ELF-1 (cell line): ENCODE results near the gene GGA1.

Source experiments
- DNase-seq: peaks from one replicate; pipeline ENCODE4 v3.0.0-alpha.2; 2016; ENCODE audit warnings: low read depth, low spot score

The GGA1 gene

DNA sequence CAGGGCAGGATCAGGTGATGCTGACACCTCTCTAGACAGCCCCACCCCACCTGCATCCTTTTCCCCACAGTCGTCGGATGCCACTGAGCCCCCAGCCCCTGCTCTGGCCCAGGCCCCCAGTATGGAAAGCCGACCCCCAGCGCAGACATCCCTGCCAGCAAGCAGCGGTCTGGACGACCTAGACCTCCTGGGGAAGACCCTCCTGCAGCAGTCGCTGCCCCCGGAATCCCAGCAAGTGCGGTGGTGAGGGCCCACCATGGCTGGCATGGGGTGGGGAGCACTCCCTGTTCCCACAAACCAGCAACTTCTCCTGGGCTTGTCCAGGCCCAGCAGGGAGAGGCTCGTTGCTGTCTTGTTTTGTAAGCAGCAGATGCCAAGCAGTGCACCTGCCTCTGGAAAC, 21.3 kb downstream of the GGA1 start:
- no peak for DNase-seq

DNA sequence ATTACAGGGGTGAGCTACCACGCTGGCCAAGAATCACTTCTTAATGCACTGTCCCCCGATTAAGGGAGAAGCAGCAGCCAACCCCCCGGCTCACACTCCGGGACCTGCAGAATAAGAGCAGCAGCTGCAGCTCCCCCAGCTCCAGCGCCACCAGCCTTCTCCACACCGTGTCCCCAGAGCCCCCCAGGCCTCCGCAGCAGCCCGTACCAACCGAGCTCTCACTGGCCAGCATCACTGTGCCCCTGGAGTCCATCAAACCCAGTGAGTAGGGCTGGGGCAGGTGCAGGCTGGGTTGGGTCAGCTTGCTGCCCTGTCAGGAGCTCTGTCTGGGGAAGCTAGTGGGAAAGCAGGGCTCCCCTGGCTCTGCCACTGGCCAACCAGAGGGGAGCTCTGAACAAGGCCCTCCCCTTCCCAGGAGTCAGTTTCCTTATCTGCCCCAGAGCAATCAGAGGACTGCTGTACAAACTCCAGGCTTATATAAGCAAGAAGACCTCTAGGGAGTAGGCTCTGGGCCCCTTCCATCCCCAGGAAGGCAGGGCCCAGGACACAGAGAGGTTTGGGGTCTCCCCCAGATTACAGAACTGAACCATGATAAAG, 22.3 kb downstream of the GGA1 start:
- no peak for DNase-seq

DNA sequence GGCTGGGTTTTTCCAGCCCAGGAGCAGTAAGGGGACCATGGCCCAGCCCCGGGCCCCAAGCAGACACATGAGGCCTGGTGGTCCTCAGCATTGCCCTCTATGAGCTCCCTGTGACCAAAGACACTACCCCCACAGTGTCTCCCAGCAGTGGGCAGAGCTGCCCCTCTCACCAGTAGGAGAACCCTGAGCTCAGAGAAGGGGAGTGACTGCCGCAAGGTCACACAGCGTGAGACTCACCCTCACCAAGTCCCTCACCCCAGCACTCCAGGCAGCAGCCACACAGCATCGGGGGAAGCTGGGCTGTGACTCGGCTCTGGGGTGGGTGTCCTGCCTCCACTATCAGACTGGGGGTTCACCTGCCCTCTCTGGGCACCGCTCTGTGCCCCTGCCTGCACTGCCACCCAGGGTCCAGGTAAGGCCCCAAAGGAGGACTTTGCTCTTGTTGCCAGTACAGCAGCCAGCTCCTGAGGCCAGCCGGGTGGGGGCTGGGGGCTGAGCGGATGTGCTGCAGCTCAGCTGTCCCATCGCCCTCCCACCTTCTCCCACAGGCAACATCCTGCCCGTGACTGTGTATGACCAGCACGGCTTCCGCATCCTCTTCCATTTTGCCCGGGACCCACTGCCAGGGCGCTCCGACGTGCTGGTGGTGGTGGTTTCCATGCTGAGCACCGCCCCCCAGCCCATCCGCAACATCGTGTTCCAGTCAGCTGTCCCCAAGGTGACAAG, 23.0 kb downstream of the GGA1 start:
- no peak for DNase-seq

DNA sequence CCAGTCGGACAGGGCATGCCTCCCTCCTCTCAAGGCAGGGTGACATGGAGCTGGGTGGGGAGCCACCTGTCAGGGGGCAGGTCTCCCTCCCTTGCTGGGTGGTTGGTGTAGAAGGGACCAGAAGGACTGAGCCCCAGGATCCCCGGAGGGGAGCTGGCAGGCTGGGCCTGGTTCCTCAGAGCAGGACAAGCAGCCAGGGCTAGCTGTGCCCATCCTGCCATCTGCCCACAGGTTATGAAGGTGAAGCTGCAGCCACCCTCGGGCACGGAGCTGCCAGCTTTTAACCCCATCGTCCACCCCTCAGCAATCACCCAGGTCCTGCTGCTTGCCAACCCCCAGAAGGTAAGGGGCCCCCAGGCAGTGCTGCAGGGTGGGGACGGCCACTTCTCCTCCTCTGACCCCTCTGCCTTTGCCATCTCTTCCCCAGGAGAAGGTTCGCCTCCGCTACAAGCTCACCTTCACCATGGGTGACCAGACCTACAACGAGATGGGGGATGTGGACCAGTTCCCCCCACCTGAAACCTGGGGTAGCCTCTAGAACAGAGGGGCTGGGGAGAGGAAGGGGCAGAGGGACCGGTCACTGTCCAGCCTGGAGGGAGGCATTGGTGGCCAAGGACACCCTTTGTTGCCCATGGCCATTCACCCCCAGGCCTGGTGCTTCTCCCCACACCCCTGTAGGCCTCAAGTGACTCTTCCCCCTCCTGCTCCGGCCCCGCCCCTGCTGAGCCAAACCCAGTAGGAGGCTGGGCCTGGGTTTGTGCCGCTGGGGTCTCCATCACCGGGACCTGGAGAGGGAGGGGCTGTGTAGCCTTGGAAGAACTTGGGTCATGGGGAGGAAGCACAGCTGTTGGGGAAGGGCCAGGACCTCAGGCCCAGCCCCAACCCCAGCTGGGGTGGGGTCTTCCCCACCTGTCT, 23.8 kb downstream of the GGA1 start:
- DNase-seq = no peak

DNA sequence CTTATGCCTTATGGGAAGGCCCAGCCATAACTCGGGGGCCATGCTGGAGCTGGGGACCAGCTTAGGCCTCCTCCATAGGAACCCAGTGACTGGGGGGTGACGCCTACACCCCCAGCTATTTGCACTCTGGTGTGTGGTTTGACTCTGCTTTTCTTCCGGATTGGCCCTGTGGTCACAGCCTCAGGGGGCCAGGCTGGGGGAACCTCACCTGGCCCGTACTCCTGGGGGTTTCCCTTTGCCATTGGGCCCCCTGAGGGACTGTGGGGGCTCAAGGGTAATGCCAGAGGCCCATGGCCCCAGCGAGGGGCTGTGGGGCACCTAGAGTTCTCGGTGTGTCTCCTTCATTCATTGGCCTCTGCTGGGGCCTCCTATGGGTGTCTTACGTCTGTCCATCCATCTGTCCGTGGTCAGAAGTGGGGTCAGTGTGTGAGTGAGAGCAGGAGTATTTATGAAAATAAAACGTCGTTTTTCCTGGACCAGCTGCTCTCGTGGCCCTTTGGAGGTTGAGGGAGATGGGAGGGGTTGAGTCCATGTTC, 24.5 kb downstream of the GGA1 start:
- DNase-seq = no peak

DNA sequence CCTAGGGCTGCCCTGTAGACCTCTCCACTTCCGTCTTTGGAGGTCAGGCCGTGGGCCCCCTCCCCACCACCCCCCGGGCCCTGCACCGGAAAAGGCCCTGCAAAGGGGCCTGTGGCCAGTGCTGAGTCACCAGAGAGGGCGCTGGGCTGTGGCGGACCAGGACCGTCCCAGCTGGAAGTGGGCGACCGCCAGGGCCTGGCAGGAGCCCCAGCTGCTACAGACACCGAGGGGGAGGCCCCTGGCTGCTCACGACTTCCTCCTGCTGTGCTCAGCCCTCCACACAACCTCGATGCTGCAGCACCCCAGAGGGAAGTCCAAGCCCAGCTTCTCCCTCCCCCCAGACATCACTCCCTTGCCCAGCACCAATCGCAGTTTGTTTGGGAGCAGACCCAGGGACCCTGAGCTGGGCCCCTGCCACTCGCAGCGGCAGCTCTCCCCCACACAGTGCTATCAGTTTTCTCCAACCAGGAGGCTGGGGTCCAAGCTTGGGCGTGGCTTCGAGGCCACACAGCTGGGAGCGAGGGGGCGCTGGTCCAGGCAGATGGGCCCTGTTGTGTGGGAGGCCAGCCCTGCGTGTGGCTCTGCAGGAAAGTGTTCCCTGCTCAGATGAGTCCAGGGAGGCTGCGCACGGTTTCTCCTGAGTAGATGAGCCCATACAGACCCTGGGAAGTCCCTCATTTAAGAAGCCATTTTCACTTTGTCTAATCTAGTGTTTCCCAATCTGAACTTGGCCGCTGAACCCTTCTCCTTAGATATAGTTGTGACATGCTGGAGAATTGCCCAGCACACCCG, 25.2 kb downstream of the GGA1 start:
- DNase-seq = peak; percentile 71

DNA sequence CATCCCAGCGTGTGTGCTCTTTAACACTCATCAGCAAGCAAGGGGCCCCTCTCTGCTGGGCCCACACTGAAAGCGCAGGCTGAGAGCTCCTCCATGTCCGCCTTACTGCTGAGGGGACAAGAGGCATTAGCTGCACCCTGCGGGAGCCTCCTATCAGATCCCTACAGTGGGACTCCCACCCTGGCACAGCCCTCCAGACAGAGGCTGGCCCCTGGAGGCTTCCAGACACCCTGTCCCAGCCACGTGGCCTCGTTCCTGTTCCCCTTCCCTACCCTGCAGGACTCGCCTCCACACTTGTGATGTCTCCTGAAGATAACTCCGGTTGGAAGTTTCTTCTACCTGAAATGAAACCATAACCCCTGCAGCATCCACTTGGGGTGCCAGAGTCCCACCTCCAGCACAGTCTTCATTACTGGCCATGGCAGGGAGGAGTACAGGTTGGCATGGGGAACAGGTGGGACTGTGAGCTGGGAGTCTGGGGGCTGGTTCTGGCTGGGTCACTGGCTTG, 25.8 kb downstream of the GGA1 start:
- DNase-seq = no peak

DNA sequence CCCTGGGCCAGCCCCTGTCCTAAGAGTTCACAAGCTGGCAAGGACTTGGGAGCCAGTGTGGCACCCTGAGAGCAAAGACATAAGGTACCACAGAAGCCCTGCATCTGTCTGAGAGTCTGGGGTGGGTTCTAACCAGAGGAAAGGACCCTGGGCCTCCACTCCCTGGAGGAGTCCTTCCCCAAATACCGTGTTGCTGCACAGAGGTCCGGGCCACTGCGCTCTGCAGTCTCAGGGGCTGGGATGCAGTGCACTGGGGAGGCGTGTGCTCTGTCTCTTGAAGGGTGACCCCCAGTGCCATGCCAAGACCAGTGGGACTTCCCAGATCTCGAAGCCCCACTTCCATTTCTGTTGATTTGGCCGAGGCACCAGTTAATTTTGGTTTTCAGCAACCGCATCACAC, 26.5 kb downstream of the GGA1 start:
- DNase-seq = no peak

DNA sequence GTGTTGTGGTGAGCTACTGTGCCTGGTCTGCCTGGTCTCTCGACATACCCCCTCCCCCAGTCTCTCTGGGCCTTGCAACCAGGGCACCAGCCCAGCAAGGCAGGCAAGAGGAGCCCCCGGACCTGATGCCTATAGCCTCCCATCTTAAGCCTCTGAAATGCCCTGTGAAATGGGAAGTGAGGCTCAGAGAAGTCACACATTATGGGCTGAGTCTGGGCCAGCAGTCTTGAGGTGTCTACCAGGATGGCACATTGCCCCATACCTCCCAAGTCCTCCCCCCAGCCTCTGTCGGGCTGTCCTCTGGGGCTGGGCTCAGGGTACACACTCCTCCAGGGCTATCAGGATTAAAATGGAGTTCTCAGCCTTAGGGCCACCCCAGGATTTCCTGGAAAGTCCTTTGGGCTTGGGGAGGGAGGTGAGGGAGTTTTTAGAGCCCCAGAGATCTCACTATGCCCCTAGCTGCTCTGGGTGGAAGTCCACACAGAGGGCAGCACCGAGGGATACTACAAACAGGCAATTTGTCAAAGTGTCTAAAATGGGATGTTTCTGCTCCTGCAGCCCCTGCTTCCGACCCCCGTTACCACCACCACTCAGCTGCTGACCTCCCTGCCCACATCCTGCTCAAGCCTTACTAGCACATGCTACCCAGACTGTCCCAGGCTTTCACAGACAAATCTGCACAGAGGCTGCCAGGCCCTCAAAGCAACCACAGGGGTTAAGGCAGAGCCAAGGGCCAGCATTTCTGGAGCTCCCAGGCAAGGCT, 27.7 kb downstream of the GGA1 start:
- DNase-seq = peak; percentile 64

DNA sequence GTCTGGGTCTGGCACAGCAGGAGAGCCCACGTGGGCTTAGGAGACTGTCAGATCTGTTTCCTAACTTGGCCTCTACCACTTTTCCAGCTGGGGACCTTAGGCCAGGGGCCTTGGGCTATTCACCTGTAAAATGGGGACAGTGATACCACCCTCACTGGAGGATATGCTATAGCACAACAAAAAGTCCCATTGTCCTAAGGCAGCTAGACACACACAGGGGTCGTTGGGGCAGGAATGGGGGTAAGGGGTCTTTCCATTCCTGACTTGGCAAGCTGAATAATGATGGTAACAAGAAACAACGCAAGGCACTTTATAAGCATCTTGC, 28.3 kb downstream of the GGA1 start:
- no peak for DNase-seq

DNA sequence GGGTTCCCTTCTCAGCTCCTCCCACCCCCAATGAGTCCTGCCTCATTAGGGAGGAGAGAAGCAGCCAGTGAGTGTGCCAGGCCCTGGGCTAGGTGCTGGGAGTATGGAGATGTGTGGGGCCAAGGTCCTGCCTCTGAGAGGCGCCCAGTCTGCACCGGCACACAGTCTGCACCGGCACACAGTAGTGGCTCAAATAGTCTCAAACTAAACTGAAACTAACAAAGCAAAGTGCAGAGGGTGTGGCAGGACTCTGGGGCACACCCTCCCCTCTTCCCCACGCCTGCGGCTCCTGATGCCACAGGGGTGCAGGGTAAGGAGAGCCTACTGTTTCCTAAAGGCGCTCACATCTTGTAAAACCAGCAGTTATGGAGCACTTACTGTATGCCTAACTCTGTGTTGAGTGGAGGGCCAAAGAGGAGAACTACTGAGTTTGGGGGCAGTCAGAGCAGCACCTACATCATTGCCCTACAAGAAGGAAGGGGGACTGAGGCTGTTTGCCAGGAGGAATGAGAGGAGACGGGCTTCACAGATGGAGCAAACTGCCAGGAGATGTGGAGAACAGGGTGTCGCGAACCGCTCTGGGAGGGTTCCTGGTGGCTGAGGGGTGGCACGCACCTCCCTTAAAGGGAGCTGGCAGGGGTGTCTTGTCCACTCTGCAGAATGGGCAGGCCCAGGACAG, 29.9 kb downstream of the GGA1 start:
- no peak for DNase-seq

DNA sequence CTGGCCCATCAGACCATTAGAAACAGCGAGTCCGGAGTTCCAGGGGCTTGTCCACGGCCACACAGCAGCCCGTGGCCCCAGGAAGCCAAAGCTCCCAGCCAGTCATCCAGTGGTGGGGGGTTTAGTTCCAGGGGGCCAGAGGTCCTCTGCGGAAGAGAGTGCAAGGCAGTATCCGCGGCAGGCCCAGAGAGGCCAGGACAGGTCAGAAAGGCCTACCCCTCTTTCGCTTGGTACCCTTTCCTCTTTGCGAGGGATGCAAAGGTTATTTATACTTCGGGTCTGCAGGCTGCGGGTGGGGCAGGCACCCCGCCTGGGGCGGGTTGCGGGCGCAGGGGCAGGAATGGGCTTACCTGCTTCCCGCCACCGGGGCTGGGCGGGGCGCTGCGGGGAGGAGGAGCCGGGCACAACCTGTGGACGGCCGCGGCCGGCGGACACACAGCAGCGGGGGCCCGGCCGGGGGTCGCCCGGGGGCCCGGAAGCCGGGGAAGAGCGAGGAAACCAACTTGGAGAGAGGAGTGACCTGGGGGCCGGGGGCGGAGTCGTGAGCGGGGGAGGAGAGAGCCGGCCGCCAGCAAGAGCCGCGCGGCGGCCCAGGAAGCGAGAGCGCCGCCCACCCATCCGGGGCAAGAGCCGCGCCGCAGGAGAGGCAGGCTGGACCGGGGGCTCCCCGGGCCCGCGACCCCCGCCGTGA, 30.6 kb downstream of the GGA1 start, which contains the start of gene SH3BP1:
SH3BP1 (plus strand) TSS at position 600 of the 691 bp plus-strand sequence. CDS start 119 bp downstream, outside the sequence.
- peak; percentile 88 for DNase-seq

DNA sequence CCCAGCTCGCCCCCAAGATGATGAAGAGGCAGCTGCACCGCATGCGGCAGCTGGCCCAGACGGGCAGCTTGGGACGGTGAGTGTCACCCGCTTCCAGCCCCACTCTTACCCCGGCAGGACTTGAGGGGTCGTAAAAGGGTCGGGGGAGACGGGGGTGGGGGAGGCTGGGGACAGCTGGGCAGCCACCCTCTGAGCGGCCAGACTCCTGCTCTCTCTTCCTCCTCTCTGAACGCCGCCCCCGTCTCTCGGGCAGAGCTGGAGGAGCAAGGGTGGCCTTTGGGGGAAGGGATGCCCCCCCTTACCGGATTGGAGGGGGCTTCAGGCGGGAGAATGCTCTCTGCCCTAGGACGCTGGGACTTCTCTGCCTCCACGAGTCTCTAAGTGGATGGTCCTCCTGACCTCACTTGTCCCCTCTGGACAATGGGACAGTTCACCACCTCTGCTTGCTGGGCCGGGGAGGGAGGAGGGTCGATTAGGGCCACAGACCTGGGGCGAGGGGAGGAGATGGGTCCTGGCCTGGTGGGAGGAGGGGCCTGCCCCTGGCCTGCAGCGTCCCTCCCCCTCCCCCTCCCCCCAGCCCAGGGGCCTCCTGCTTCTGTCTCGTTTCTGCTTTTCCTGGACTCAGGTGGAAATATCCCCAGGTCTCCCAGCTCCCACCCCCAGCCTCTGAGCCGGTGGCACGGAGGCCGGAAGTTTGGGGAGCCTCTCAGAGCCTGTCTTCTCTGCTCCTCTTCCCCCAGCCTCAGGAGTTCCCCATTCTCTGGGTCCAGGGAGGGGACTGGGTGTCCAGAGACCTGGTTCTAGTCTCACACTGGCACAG, 31.3 kb downstream of the GGA1 start:
- peak; percentile 56 for DNase-seq

DNA sequence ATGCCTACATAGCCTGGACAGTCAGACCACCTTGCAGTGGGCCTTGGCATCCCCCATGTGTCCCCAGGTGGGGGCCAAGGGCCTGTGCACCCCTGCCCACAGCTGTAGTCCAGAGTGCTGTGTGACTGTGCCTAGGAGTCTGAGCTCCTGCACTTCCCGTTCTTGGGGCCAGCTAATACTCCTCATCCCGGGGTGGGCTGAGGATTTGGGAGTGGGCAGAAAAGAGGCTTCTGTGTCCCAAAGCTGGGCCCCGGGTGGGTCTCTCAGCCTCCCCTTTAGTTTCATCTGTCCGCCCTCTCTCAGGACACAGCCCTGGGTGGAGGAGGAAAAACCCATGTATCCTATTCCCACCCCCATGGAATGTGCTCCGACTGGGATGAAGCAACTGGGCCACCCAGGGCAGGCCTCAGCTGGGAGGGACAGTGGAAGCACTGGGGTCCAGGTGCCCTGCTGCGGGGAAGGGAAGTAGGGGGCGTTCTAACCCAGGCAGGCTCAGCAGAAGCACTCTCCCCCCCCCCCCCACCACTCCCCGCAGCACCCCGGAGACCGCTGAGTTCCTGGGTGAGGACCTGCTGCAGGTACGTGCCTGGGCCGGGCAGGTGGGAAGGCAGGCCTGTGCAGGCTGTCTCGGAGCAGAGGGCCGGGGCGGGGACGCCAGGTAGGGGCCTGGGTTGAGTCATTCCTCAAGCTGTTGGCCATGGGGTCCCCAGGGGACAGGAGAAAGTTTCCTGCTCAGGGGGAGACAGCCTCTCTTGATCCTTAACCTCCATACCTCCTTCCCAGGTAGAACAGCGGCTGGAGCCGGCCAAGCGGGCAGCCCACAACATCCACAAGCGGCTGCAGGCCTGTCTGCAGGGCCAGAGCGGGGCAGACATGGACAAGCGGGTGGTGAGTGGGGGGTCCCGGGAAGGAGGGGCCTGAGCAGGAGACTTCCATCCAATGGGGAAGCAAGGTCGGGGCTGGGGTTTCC, 32.2 kb downstream of the GGA1 start:
- no peak for DNase-seq

DNA sequence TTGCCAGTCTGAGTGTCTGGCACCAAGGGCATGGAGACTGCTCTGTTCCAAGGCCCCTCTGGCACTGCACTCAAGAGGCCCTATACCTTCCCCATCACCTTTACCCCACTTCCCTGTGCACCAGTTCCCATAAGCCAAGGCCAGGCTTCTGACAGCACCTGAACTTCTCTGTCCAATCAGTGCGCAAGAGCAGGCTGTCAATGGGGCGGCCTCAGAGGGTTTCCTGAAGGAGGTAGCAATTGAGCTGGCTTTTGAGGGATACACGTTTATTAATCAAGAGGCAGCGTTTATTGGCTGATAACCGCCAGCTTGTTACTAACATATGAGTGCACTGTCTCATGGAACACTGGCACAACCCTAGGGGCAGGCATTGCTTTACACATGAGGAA, 32.9 kb downstream of the GGA1 start:
- no peak for DNase-seq

DNA sequence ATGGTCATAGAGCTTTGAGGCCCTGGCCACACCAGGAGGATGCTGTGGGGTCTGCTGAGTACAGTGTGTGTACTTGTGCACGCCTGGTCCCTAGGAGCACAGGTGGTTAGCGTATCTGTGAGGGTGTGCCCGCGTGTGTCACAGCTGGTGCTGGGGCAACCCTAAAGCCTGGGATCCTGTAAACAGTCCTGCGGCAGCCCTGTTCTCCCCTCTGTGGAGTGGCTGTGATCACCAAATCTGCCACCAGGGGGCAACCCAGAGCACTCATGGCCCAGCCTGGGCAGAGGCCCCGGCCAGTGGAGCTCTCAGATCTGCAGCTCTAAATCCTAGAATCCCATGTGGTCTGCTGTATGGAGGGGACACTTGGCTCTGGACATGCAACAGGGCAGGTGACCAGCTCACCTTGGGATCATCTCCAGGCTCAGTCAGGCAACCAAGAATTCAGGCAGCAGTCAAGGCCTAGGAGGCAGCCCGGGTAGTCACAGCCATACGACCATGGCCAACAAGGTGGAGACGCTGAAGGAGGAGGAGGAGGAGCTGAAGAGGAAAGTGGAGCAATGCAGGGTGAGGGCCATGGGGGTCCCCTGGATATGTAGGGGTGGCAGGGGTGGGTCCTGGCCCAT, 34.7 kb downstream of the GGA1 start:
- DNase-seq = peak; percentile 88

DNA sequence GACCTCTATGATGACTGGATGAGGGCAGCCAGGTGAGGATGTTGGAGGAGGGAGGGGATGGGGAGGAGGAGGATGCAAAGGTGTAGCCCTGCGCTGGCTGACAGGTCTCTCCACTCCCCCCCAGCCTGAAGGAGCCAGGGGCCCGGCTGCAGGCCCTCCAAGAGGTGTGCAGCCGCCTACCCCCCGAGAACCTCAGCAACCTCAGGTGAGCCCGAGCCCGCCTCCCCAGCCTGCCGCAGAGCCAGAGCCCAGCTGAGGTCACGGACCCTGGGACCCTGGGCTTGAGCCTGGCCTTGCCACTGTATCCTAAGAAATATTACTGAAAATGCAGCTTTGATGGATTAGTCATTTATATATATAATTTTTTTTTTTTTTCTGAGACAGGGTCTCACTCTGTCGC, 38.7 kb downstream of the GGA1 start:
- DNase-seq = no peak
